Activated CD4-positive, CD25-positive, alpha-beta regulatory T cell treated with anti-CD3 and anti-CD28 coated beads, Interleukin-2, amount 50 U/mL, for 24 hours (primary cell): Measurements from ENCODE around the gene TTLL5.
A peak's percentile ranks its signal among the peaks of the same experiment; 100 is the strongest.

Experiments
- ATAC-seq, 2 donors: fragments of 150-1000 bp; cut with Tn5 transposase; one replicate each; pipeline ENCODE4 v1.10.0; 2021; ENCODE audit warnings: mild to moderate bottlenecking in 1 of 2, moderate library complexity in 1 of 2

TTLL5 gene

DNA sequence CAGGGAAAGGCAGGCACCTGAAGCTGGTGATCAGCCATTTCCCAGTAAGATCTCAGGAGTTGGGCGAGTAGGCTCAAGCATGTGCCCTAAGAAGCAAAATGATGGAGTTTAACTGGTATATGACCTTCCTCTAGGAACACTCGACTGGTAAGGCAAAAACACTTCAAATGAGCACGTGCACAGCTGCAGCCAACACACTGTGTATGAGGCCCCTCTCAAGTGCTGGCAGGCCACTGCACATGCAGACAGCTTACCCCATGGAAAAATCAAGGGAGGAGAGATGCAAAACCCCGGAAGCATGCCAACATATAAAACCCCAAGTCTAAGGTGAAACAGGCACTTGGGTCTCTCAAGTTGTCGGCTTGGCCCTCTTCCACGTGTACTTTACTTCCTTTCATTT is 39.2 kb downstream of the TTLL5 start:
- ATAC-seq, result no peak

DNA sequence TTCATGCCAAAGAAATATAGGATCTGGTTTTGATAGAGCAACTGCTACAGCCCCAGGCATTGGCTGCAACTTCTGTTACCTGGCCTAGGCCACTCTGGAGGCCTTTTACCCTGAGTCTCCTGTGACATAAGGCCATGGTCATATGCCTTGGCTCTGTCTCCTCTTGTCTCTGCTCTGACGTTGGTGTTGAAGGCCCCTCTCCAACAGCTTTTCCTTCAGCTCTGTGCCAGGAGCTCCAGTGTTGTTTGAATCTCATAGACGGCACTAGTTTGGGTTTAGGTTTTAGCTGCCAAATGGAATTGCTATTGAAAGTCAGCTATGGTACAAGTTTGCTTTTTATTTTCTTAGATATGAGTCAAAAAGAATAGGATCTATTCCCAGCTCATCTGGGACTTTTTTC is 41.1 kb downstream of the TTLL5 start:
- ATAC-seq, result no peak

DNA sequence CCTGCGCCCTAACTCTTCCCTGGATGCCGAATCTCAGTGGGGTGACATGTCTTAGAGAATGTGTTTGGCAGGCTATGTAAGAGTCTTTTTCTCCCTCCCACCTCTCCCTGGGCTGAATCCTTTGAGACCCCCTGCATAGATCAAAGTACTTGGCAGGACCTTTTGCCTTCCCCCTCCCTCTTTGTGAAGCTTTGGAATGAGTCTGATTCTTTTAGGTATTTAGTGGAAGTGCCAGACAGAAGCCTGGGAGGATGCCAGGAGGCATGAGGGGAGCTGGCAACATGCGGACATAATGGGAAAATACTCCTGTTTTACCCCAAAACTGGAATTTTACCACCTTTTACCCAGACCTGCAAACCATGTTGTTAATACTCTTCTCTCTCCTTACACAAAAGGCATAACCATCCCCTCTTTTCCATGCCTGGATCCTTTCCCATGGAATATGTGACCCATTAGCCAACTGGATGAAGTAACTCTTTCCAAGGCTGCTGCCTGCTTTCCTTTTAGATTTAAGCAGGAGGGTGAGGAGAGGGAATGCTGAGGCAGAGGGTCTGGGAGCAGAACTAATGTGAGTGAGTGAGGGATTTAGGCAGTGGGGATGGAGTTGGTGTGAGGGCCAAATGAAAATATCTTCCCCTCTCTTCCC is 41.7 kb downstream of the TTLL5 start:
- no peak for ATAC-seq

DNA sequence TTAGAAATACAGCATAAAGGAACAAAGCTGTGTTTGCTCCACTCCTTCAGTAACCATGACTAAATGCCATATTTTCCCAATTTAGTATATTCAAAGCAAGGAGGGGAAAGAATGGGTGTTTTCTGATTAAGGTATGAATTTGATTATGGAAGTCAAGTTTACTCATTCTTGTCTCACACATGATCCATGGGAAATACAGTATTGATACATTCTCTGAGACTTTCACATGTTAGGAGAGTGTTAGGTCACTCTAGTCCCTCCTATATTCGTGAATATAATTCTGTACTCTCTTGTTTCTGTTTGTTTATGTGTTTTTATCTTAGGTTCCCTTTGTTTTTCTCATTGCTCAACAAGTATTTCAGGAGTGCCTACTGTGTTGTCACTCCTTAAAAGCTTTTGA is 42.4 kb downstream of the TTLL5 start:
- ATAC-seq, result no peak

DNA sequence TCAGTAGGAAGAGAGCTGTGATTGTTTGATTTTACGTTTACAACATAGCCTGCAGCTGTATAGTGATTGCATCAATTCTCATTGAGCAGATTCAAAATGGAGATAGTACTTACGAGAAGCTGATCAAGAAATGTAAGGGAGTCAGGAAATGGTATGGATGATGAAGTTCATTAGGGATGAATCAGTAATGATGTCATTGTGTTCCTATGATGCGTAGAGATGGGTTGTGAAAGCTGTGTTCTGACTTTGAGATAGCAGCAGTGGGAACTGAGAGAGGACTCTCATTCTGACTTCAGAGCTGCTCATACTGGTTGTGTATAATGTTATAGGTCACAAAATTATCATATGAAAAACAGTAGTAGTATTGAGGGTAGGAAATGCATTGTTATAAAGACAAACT is 44.0 kb downstream of the TTLL5 start:
- ATAC-seq, result peak in 1 of 2 donors; percentile 73

DNA sequence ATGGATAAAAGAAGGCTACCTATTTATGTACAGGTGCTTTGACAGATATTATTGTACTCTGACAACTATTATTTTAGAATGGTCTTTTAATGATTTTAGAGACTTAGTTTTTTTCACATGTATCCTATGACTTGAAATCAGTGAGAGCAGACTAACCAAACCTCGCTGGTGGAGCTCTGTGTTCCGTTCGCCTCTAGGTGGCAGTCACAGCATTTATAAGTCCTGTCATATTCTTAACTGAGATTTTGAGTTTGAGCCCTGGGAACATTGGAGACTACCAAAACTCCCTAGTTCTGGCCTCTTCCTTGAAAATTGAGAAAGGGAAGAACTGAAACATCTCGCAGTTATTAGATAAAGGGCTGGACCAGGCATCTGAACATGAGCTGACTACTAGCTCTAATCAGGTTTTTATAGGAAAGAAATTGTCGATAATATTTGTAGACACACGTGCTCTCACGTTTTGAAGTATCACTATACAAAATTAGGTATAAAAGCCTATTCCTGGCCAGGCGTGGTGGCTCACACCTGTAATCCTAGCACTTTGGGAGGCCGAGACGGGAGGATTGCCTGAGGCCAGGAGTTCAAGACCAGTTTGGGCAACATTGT is 48.3 kb downstream of the TTLL5 start:
- peak; percentile 62 to 64 for ATAC-seq

DNA sequence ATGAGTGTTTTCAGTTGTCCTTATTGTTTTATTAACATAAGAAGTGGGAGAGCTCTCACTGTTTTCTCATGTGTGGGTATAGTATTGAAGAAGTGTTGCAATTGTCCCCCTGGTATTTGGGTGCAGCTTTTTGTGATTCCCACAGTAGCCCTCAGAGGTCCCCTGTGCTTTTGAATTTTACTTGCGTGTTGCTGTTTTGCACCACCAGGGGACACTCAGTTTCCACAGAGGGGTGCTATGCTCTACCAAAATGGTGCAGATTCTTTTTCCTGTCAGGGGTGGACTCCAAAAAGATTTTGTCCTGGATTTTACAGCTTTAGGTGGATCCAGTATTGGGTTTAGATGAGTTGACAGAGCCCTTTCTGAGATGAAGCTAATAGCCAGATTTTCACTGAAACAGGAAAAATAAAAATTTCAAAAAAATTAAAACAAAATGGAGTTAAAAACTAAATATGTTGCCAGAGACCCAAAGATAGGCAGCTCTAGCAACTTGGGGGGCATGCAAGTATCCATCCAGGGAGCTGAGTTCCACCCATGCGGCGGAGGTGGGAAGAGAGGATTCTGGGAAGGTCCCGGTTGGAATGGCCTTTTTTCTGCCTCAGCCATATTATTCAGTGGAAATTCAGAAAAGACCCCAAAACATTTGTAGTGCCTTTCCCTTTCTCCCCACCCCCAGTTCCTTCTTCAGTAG is 50.2 kb downstream of the TTLL5 start:
- peak in 1 of 2 donors; percentile 38 for ATAC-seq

DNA sequence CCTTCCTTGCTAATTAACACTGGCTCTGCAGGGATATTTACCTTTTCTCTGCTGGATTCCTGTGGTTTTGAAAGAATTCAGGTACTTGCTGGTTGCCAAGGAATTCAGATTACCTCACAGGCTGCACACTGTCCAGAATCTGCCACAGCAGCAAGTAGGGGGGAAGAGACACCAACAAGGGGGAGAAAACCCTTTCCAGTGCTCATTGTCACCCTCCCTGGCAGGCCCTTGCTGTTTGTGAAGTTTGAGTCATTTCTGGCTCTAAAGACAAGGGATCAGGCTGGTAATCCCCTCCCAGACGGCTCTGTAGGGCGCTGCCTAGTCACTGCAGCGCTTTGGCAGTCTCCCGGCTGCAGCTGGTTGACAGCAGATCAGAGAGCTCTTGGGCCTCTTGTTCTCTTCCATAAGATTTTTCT is 50.8 kb downstream of the TTLL5 start:
- peak in 1 of 2 donors; percentile 56 for ATAC-seq

DNA sequence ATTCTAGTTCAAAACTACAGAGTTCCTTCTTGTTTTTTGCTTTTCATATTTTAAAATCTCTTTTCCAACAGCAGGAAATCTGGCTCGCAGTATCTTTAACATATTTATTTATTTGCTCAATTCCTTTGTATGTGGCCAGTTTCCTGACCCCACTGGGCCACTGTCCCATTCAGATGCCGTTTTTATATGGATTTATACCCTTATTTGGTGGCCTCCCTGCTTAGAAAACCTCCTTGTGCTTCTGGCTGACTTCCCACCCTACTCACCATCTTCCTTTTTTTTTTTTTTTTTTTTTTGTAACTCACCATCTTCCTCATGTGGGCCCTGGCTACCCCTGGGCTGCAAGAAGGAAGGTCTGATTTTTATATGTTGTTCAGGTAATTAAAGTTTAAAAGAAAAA is 53.9 kb downstream of the TTLL5 start:
- ATAC-seq, result no peak

DNA sequence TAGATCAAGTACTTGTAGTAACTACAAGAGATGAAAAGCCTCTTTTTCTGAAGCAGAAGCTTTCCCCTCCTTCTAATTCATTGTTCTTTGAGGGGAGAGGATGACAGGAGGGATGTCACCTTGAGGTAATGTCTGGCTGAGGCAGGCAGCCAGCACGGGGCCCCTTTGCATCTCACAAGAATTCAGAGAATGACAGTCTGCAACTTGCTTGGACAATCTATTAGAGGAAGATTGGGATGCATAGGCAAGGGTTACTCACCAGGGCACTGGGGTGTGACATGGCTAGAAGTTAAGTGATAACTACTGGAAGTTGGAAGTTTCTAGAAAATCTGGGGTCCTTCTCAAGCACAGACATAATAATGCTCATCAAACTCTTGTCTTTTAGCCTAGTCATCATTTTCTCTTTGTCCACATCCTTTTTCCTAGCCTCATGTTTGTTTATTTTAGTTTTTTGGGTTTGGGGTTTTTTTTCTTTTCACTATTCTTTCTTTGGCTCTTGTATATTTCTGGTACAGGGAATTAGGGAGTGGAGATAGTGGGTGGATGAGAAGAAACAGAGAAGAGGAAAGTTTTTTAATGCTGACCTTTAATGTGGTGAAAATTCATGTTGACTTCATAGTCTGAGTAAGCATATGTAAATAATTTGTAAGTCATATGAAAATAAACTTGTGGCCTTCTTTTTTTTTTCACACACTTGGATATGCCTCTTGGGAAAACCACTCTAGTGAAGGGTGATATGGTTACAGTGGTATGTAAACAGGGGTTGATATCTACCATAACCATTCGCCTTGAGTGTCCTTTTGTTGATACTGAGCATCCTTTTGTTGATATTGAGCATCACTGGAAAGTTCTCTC is 55.1 kb downstream of the TTLL5 start:
- ATAC-seq, result no peak

DNA sequence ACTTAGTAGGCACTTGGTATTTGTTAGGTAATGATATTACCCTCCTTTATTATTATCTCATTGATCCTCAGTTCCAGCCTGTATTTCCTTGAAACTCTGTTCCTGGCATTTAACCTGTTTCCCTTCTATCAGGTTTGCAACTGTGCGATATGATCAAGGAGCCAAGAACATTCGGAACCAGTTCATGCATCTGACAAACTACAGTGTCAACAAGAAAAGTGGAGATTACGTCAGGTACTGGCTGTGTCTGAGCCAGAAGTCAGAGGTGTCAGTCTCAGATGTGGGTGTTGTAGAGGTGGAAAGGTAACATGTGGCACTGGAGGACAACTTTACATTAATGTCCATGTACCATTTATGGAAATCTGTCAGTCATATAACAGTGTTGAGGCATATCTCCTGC is 56.7 kb downstream of the TTLL5 start:
- ATAC-seq, result no peak

DNA sequence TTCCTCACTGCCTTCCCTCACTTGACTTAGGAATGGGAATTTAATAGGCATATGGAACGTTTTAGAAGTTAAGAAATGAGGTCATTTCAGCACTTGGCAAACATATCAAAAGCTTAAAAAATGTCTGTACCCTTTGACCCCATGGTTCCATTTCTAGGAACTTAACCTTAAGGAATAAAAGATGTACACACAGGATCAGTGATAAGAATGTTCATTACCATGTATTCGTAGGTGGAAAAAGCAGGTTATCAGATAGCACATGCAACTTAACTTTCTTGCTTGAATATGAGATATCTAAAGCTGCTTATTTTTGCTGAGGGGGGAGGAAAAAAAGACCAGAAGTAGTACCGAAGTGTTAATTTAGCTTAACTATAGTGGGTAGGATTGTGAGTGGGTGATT is 57.2 kb downstream of the TTLL5 start:
- ATAC-seq, result no peak

DNA sequence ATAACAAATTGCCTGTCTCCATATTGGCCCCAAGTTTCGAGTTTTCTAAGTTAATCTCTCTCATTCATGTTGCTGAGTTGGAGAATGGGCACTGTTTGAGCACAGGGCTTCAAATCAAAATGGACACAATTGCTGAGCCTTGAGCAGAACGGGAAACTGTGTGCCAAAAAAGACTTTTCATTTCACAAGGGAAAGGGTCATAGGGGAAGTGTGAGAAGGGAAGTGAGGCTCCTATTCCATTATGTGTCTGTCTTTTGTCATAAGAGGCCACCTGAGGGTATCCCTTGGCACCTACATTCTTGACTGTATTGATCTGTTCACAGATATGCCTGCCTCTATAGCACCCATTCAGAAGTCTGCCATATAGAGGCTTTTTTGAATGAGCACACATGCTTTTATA is 59.1 kb downstream of the TTLL5 start:
- ATAC-seq, result no peak

DNA sequence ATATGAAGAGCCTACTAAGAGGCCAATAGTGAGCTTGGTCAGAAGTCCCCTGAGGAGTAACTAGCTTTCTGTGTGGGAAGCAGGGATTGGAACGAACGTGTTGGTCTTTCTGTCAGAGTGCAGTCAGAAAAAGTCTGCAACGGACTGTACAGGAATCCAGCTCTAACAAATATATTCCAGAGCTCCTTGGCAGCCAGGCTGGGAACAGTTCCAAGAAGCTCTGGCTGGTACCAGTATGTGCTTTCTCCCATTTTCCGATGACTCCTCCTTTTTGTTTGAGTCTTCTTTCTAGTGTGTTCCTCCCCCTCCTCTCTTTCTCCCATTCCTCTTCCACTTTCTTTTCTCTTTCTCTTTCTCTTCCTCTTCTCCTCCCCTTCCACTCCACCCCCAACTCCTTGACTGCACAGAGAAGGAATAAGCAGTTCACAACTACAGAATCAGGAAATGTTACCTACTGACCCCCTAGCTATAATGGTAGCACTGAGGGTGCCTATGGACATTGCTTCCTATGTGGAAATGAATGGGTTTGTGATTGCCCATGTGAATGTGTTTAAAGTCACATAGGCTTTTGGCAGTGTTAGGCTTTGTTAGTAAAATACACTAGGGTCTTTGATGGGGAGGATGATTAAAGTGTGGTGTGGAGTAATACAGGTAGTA is 59.9 kb downstream of the TTLL5 start:
- ATAC-seq, result no peak

DNA sequence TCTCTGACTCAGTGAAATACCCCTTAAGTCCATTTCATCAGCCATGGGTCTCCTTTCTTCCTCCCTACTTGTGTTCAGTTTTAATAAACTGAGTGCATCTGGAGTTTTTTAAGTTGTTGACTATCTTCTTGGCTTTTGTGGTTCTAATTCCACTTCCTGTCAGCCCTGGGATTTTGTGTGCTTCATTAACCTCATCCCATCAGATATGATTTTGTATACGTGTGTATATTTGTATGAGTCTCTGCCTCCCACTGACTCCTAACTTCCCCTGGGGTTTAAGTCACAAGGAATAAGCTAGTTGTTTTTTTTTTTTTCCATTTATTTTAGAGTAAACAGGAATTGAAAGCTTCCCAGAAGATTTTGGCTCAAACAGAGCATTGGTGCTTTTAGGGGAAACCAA is 62.7 kb downstream of the TTLL5 start:
- ATAC-seq, result no peak

DNA sequence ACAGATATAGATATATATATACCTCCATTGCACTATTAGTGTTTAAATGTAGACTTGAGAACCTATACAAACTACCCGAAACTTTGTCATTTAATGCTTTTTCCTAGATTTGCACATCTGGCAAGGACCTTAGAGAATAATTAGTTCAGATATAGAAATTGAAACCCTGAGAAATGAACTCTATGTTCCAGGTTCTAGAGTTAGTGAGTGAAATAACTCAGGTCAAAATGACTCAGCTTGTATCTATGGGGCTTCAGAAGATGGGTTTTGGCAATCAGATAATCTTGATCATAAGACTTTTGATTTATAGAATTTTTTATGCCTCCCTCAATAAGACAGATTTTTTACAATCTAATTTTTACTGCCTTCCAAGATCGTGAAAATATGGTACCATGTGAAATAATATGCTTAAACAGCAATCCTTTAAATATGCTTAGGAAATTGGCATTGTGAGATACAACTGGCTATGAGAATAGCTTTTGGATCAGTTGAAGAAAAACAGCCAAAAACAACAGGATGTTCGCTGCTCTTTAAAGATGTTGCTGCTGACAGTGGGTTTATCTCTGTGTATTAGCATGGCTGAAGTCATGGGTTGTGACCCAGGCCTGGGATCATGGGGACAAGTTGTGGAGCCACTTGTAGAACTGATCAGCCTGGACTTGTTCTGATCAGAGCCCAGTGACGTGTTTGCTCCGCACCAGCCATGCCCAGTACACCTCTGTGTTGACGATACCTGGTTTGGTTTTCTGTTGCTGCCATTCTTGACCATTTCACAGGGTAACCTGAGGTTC is 63.6 kb downstream of the TTLL5 start:
- ATAC-seq, result peak; percentile 44 to 81

DNA sequence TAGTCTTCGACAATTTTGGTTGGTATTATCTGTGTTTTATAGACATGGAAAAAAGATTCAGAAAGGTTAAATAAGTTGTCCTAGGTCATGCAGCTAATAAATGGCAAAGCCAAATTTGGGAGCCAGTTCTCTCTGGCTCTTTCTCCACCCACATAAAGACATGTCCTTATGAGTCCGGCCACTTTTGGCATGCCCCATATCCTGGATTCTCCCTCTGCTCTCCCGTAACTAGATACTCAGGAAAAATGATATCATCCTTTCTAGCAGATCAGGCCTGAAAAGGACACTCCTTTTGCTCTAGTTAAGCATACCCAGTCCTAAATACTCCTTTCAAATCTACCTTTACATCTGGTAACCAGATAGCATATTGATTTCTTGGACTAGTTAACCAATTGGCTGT is 64.4 kb downstream of the TTLL5 start:
- no peak for ATAC-seq

DNA sequence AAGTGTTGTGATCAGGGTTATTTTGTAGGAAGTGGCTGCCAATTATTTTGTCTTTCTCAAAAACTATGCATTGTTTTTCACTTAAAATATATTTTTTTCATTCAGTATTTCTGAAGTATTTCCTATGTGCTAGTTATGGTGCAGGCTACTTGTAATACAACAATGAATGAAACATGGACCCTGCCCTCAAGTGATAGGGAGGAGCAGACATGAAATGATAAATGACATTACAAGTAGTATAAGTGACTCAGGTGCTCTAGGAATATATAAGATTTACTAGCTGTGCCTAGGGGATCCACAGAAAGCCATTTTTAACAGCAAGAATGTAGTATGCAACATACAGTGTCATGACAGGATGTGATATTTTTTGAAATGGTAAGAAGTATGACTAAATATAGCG is 65.3 kb downstream of the TTLL5 start:
- no peak for ATAC-seq

DNA sequence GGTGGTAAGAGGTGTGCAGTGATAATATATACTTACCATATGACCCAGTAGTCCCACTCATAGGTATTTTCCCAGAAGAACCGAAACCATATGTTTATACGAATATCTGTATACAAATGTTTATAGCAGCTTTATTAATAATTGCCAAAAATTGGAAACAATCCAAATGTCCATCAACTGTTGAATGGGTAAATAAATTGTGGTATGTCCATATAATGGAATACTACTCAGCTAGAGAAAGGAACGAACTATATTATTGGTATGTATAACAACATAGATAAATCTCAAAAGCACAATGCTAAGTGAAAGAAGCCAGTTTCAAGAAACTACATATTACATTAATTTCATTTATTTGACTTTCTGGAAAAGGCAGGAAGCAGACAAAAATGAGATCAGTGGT is 66.1 kb downstream of the TTLL5 start:
- no peak for ATAC-seq

DNA sequence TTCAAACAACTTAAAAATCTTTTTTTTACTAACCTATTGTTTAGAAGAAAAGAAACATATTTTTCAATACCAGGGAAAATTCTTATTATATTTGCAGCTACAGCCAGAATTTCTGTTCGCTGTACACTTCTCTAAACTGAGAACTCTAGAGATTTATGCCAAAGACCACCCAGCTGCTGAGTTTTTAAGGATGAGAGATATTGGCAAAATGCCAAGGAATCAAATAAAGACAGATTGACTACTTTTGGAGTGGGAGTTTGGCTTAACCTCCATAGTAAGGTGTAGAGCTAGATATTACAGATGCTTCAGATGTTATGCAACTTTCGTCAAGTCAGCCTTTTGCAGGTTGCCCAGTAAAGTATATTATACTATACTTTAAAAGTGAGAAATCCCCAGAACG is 71.8 kb downstream of the TTLL5 start:
- ATAC-seq, result no peak

DNA sequence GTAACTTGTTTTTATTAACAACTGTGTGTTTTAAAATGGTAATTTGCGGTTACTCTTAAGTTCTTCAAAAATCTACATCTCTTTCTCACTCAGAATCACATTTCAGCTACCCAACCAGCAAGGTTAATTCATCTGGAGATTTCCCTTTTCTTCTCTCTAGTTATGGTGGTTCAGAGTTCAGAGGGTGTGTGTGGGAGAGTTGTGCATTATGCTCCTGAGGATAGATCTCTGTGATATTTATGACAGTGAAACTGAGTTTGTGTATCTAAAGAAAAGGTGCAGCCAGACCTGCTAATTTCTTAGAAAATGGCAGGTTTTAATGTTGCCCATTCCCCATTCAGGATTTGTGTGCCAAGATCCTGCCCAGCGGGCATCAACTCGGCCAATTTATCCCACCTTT is 73.8 kb downstream of the TTLL5 start:
- ATAC-seq, result no peak

DNA sequence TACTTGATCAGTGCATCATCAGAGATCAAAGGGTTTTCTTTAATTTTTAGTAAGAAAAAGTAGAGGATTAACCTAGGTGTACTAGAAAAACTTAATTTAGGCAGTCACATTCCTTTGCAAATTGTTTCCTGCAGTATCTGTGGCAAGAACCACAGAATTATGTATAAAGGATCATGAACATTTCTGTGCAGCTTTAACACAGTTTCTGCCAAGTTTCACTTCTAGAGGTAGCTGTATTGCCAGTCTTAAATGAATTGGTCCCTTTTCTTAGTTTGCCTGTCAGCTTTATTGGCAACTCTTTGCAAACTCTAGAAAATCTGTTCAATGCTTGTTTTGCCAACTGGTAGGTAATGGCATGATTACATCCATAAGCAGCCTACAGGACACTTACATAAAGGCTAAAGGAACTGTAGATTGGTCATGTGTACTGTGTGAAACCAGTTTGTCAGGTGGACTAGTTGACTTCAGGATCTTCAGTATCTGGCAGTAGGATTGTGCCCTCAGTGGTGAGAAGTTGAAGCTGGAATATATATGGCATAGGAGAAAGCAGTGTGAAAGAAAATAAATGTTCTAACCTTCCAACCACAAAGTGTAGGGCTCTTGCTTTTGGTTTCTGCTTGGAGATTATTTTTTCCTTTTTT is 75.9 kb downstream of the TTLL5 start:
- no peak for ATAC-seq
